NCI-H2081 treated with DMSO at 0.1 percent for 48 hours (cell line): ENCODE results near the gene C12orf57.

Experiments
- DNase-seq: peaks from one replicate; lab custom pipeline; 2025; lab: John Stamatoyannopoulos, UW

C12orf57 gene

DNA sequence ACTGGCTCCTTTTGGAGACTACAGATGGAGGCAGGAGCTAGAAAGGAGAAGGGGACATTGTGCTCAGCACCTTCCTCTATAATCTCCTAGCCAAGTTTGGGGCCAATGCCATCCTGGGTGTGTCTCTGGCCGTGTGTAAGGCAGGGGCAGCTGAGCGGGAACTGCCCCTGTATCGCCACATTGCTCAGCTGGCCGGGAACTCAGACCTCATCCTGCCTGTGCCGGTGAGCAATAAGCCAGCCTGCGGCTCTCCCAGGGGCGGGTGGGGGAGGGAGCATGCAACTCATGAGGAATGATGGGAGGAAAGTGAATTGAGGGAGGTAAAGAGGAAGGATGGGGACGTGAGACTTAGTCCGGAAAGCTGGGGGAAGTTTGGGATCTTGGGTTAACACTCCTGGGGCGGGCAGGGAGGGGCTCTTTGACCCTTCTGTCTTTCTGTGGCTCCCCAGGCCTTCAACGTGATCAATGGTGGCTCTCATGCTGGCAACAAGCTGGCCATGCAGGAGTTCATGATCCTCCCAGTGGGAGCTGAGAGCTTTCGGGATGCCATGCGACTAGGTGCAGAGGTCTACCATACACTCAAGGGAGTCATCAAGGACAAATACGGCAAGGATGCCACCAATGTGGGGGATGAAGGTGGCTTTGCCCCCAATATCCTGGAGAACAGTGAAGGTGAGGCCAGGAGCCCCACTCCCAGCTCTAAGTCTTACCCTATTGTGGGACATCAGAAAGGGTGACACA is 26.2 kb upstream of the C12orf57 start:
- DNase-seq = no peak

GRCh38 chr12:6919588-6919987 is 24.2 kb upstream of the C12orf57 start:
- DNase-seq = no peak

DNA sequence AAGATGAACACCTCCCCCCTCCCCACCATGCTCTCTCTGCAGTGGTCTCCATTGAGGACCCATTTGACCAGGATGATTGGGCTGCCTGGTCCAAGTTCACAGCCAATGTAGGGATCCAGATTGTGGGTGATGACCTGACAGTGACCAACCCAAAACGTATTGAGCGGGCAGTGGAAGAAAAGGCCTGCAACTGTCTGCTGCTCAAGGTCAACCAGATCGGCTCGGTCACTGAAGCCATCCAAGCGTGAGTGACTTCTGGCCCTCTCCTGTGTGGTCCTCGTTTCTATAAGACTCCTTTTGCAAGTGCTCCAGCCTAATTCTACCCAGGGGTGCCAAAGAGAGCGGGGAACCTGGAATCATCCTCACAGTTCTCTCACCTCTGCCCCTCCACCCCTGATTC is 22.3 kb upstream of the C12orf57 start:
- DNase-seq = no peak

DNA sequence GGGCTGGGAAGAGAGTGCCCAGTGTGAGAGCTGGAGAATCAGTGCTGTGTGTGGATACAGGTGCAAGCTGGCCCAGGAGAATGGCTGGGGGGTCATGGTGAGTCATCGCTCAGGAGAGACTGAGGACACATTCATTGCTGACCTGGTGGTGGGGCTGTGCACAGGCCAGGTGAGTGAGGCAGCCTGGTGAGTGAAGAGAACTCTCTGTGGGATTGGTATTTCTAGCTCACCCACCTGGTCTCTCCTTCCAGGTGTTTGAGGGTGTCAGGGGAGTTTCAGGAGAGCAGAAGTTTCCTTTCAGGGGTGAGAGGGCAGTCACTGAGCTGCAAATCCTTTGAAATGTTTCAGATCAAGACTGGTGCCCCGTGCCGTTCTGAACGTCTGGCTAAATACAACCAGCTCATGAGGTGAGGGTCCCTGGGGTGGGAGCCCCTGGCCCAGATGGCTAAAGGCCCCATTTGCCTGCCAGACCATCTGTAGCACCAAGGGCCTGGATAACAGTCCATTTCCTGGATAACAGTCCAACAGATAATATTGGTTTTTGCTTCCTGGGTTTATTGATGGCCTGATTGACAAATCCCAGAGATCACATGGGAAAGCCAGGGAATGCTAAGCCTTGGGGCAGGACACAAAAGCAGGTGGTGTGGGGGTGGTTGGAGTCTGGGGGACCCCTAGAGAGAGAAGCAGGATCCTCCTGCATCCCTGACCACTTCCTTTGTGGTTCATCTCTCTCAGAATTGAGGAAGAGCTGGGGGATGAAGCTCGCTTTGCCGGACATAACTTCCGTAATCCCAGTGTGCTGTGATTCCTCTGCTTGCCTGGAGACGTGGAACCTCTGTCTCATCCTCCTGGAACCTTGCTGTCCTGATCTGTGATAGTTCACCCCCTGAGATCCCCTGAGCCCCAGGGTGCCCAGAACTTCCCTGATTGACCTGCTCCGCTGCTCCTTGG is 21.6 kb upstream of the C12orf57 start:
- DNase-seq = no peak

GRCh38 chr12:6923003-6923732 is 20.7 kb upstream of the C12orf57 start:
- DNase-seq = no peak

DNA sequence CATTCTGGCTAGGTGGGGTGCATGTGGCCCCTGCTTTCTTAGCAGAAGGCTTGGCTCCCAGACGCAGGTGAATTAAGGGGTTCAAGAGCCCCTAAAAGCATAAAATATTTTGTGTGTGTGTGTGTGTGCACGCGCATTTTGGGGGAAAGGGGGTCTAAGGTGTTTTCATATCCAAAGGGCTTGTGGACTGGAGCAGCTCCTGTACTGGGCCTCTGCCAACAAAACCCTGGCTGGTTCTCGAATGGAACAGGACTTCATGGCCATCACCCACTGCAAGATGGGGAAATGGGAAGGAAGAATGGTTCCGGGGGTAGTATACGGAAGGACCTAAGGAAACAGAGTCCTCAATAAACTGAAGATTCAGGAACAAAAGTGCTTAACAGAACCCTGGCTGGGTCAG is 20.0 kb upstream of the C12orf57 start:
- no peak for DNase-seq

DNA sequence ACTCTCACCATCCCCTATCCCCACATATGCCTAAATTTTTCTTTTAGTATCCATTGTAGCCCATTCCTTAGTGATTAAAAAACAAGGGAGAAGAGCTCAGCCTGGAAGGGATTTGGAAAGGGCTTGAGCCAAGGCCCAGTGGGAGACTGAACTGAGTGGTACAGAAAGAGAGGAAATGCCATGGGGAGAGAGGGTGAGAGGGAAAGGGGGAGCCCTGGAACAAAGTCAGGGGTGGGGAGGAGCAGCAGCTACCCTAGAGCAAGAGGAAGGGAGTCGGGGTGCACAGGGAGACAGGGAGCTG is 18.6 kb upstream of the C12orf57 start:
- DNase-seq = no peak

GRCh38 chr12:6925540-6926279 is 18.1 kb upstream of the C12orf57 start:
- DNase-seq = no peak

GRCh38 chr12:6927379-6928021 is 16.3 kb upstream of the C12orf57 start, which contains the start of gene ATN1:
Gene ATN1, plus strand, starts transcription at chr12:6927959. Its CDS starts 6,043 bp downstream, at chr12:6934002.
- no peak for DNase-seq

- DNase-seq = no peak
Observed at GRCh38 chr12:6928022-6928702, 15.7 kb upstream of the C12orf57 start.

GRCh38 chr12:6928703-6929407 is 15.0 kb upstream of the C12orf57 start:
- no peak for DNase-seq

- no peak for DNase-seq
Observed at GRCh38 chr12:6929466-6930452, 14.1 kb upstream of the C12orf57 start.

DNA sequence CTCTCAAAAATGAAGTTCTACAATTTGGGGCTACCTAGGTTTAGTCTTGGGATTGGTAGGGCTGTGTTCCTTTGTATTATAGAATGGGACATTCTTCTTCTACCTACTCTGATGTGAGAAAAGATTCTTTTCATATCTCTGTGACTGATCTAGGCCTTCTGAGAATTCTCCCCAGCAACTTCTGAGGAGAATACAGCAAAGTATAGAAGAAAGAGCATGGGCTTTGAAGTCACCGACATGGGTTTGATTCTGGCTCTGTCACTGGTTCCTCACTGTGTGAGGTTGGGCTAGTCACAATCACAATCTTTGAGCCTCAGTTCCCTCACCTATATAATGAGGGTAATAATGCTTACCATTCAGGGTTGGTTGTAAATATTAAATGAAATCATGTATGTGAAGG is 11.1 kb upstream of the C12orf57 start:
- DNase-seq = no peak

- DNase-seq = no peak
Observed at GRCh38 chr12:6934110-6934509, 9.7 kb upstream of the C12orf57 start.

DNA sequence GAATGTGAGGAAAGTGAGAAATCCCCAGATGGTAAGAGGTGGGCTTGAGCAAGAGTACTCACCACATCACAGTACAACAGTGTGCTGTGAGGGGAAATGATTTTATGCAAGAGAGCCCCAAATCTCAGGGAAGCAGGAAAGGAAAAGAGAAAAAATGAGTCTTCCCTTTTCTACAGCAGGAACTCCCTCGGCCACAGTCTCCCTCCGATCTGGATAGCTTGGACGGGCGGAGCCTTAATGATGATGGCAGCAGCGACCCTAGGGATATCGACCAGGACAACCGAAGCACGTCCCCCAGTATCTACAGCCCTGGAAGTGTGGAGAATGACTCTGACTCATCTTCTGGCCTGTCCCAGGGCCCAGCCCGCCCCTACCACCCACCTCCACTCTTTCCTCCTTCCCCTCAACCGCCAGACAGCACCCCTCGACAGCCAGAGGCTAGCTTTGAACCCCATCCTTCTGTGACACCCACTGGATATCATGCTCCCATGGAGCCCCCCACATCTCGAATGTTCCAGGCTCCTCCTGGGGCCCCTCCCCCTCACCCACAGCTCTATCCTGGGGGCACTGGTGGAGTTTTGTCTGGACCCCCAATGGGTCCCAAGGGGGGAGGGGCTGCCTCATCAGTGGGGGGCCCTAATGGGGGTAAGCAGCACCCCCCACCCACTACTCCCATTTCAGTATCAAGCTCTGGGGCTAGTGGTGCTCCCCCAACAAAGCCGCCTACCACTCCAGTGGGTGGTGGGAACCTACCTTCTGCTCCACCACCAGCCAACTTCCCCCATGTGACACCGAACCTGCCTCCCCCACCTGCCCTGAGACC is 8.2 kb upstream of the C12orf57 start:
- no peak for DNase-seq

- no peak for DNase-seq
Observed at GRCh38 chr12:6936194-6936635, 7.6 kb upstream of the C12orf57 start.

DNA sequence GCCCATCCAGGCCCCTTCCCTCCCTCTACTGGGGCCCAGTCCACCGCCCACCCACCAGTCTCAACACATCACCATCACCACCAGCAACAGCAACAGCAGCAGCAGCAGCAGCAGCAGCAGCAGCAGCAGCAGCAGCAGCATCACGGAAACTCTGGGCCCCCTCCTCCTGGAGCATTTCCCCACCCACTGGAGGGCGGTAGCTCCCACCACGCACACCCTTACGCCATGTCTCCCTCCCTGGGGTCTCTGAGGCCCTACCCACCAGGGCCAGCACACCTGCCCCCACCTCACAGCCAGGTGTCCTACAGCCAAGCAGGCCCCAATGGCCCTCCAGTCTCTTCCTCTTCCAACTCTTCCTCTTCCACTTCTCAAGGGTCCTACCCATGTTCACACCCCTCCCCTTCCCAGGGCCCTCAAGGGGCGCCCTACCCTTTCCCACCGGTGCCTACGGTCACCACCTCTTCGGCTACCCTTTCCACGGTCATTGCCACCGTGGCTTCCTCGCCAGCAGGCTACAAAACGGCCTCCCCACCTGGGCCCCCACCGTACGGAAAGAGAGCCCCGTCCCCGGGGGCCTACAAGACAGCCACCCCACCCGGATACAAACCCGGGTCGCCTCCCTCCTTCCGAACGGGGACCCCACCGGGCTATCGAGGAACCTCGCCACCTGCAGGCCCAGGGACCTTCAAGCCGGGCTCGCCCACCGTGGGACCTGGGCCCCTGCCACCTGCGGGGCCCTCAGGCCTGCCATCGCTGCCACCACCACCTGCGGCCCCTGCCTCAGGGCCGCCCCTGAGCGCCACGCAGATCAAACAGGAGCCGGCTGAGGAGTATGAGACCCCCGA is 7.0 kb upstream of the C12orf57 start:
- no peak for DNase-seq
